Neuronal stem cell (in vitro differentiated cells): ENCODE data around the gene APBA3.
A peak's percentile ranks its signal among the peaks of the same experiment; 100 is the strongest.

Source experiments
- DNase-seq: peaks from one replicate; pipeline ENCODE4 v3.0.0-alpha.2; 2013; ENCODE audit warnings: low spot score
- H2AFZ ChIP-seq: one replicate; pipeline ENCODE4 v1.6.1; 2013; ENCODE audit warnings: mild to moderate bottlenecking, low read length, inconsistent platforms
- H2AK5ac ChIP-seq: 2 replicates; pipeline ENCODE4 v1.6.1; 2013; ENCODE audit warnings: low read depth, mild to moderate bottlenecking, inconsistent platforms, low read length, moderate library complexity, mixed read lengths
- H2BK120ac ChIP-seq: 2 replicates; pipeline ENCODE4 v1.6.1; 2013; ENCODE audit warnings: low read depth, mild to moderate bottlenecking, inconsistent platforms, low read length, moderate library complexity, mixed read lengths
- H2BK12ac ChIP-seq: one replicate; pipeline ENCODE4 v1.6.1; 2013; ENCODE audit warnings: low read length, inconsistent platforms
- H2BK15ac ChIP-seq: 2 replicates; pipeline ENCODE4 v1.6.1; 2013; ENCODE audit warnings: mild to moderate bottlenecking, low read length, inconsistent platforms, mixed read lengths
- H2BK5ac ChIP-seq: one replicate; pipeline ENCODE4 v1.6.1; 2013; ENCODE audit warnings: inconsistent platforms, mild to moderate bottlenecking, low read length, moderate library complexity
- H3K14ac ChIP-seq: one replicate; pipeline ENCODE4 v1.6.1; 2013; ENCODE audit warnings: low read length, inconsistent platforms
- H3K18ac ChIP-seq: 2 replicates; pipeline ENCODE4 v1.6.1; 2013; ENCODE audit warnings: low read length, inconsistent platforms
- H3K23ac ChIP-seq: 2 replicates; pipeline ENCODE4 v1.6.1; 2013; ENCODE audit warnings: low read depth, mild to moderate bottlenecking, mixed read lengths, low read length, inconsistent platforms; ENCODE audit not compliant: poor library complexity
- H3K27ac ChIP-seq: replicated peaks from 3 replicates; pipeline ENCODE4 v1.5.1; 2013; ENCODE audit warnings: low read length, inconsistent platforms
- H3K27me3 ChIP-seq, 3 experiments: 2 replicates each; pipeline ENCODE4 v1.6.1; 2013; ENCODE audit warnings: low read length in 3 of 3, mild to moderate bottlenecking in 2 of 3, inconsistent platforms in 1 of 3, low read depth in 1 of 3, mixed read lengths in 1 of 3, moderate library complexity in 1 of 3; ENCODE audit not compliant: control insufficient read depth in 3 of 3, insufficient read depth in 3 of 3
- H3K36me3 ChIP-seq, 2 donors: replicated peaks in 1 of 2; 2 replicates each; pipeline ENCODE4 v1.6.1; 2013; ENCODE audit warnings: low read length in 2 of 2; ENCODE audit not compliant: control insufficient read depth in 2 of 2, insufficient read depth in 2 of 2
- H3K4ac ChIP-seq: 2 replicates; pipeline ENCODE4 v1.6.1; 2013; ENCODE audit warnings: inconsistent platforms, mild to moderate bottlenecking, low read length, moderate library complexity
- H3K4me1 ChIP-seq, 2 donors: 1 replicate in 1 of 2; 2 replicates in 1 of 2; pipeline ENCODE4 v1.6.1; 2013; ENCODE audit warnings: low read length in 2 of 2, low read depth in 1 of 2; ENCODE audit not compliant: control insufficient read depth in 2 of 2, insufficient read depth in 1 of 2
- H3K4me2 ChIP-seq: one replicate; pipeline ENCODE4 v1.6.1; 2013; ENCODE audit warnings: mild to moderate bottlenecking, low read length, inconsistent platforms; ENCODE audit not compliant: insufficient read depth, poor library complexity, severe bottlenecking
- H3K4me3 ChIP-seq, 2 donors: 2 replicates each; pipeline ENCODE4 v1.5.1; 2013; ENCODE audit warnings: low read length in 2 of 2, mild to moderate bottlenecking in 2 of 2, inconsistent platforms in 1 of 2, moderate library complexity in 1 of 2
- H3K79me1 ChIP-seq: one replicate; pipeline ENCODE4 v1.6.1; 2013; ENCODE audit warnings: low read depth, mild to moderate bottlenecking, inconsistent platforms, low read length, moderate library complexity
- H3K9ac ChIP-seq: one replicate; pipeline ENCODE4 v1.6.1; 2013; ENCODE audit warnings: mild to moderate bottlenecking, low read depth, low read length, inconsistent platforms; ENCODE audit not compliant: poor library complexity
- H3K9me3 ChIP-seq, 2 donors: replicated peaks in 1 of 2; 2 replicates each; pipeline versions ENCODE3 to v1.6.1; 2013; ENCODE audit warnings: low read length in 2 of 2, mild to moderate bottlenecking in 2 of 2, inconsistent platforms in 1 of 2, low read depth in 1 of 2, mixed read lengths in 1 of 2, moderate library complexity in 1 of 2; ENCODE audit not compliant: control insufficient read depth in 2 of 2, insufficient read depth in 1 of 2
- H4K8ac ChIP-seq: one replicate; pipeline ENCODE4 v1.6.1; 2013; ENCODE audit warnings: low read depth, mild to moderate bottlenecking, inconsistent platforms, low read length, moderate library complexity
- H4K91ac ChIP-seq: one replicate; pipeline ENCODE4 v1.6.1; 2013; ENCODE audit warnings: low read length, low read depth, mild to moderate bottlenecking, inconsistent platforms; ENCODE audit not compliant: poor library complexity
- WGBS, 2 donors: extraction: QIAGEN DNeasy Blood & Tissue Kit; methylation state at CpG; one replicate each; pipeline ENCODE4 v1.1.7; 2013; ENCODE audit warnings: missing lambda C conversion rate in 2 of 2, mixed read lengths in 1 of 2; ENCODE audit not compliant: insufficient read length in 2 of 2, insufficient replicate concordance in 1 of 2; ENCODE audit errors: extremely low coverage in 2 of 2; 5-methylcytosine and 5-hydroxymethylcytosine counted together

APBA3 gene

GRCh38 chr19:3792114-3792513, 30.6 kb upstream of the APBA3 start:
- H2BK15ac ChIP-seq = no peak overlapping the region
- no peaks in the 10 kb centered on the region for H3K4me1 ChIP-seq
- no CpG with 5 or more reads among the region's 3 CpGs for WGBS, 2 donors
- H3K23ac ChIP-seq = no peak overlapping the region
- no peak for DNase-seq
- no peak overlapping the region for H4K91ac ChIP-seq
- no peak overlapping the region for H2AK5ac ChIP-seq
- no peaks in the 10 kb centered on the region for H3K36me3 ChIP-seq
- no peak overlapping the region for H2BK120ac ChIP-seq
- no peak overlapping the region for H3K4me3 ChIP-seq
- H3K18ac ChIP-seq = no peak overlapping the region
- no peak overlapping the region for H2BK5ac ChIP-seq
- H2AFZ ChIP-seq = no peak overlapping the region
- H3K4me2 ChIP-seq = no peak overlapping the region
- H2BK12ac ChIP-seq = no peak overlapping the region
- no peak overlapping the region for H3K4ac ChIP-seq
- no peak overlapping the region for H3K14ac ChIP-seq
- no peaks in the 10 kb centered on the region for H3K79me1 ChIP-seq
- no peak overlapping the region for H4K8ac ChIP-seq
- H3K27me3 ChIP-seq = peaks cover 0 to 23% (median 0%) of the 10 kb centered on the region in 3 experiments
- no peak overlapping the region for H3K9ac ChIP-seq
- no peak overlapping the region for H3K27ac ChIP-seq
- H3K9me3 ChIP-seq = peaks cover 2 to 8% of the 10 kb centered on the region in 2 donors

GRCh38 chr19:3790941-3791340, 29.4 kb upstream of the APBA3 start:
- Histone ChIP-seq H3K23ac (no peak overlapping the region), H3K4me2 (no peak overlapping the region), H3K27ac (no peak overlapping the region), H3K4ac (no peak overlapping the region), H2BK12ac (no peak overlapping the region), H3K18ac (no peak overlapping the region), H3K36me3 (no peaks in the 10 kb centered on the region), H4K8ac (no peak overlapping the region), H2BK15ac (no peak overlapping the region), H3K4me1 (no peaks in the 10 kb centered on the region), H4K91ac (no peak overlapping the region), H2BK5ac (no peak overlapping the region), H3K9me3 (peaks cover 2 to 5% of the 10 kb centered on the region in 2 donors), H3K27me3 (peaks cover 2 to 33% (median 9%) of the 10 kb centered on the region in 3 experiments), H3K4me3 (no peak overlapping the region), H2BK120ac (no peak overlapping the region), H3K79me1 (no peaks in the 10 kb centered on the region), H3K14ac (no peak overlapping the region), H2AK5ac (peak overlapping the region; percentile 15), H3K9ac (no peak overlapping the region), H2AFZ (no peak overlapping the region)
- no peak for DNase-seq
- WGBS, 2 donors = no CpG with 5 or more reads among the region's 7 CpGs

DNA sequence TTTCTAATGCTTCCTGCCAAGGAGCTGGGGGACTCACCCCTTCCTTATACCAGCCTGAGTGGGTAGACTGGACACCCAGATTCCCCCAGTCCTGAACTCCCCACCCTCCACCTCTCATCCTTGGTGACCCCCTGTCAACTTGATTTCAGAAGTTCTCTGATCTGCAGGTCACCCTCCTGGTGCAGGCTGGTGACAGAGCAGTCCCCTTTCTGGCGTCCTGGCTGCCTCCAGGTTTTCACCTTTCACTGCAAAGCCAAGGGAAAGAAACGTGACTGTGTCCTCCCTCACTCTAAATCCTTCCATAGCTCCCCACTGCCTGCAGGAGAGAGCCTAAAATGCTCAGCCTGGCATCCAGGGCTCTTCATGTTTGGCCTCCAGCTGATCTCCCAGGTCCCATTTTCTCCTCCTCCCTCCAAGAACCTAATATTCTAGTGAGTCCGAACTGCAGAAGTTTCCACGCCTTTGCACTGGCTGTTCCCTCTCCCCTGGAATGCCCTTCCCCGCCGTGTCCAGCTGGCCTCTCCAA, 28.8 kb upstream of the APBA3 start:
- Histone ChIP-seq H3K14ac (no peak overlapping the region), H3K4me3 (no peak overlapping the region)
- WGBS, 2 donors = no CpG with 5 or more reads among the region's 6 CpGs

GRCh38 chr19:3788996-3789778, 27.7 kb upstream of the APBA3 start:
- H3K79me1 ChIP-seq = no peaks in the 10 kb centered on the region
- peaks cover 2 to 6% of the 10 kb centered on the region in 2 donors for H3K4me1 ChIP-seq
- H2BK15ac ChIP-seq = no peak overlapping the region
- no peaks in the 10 kb centered on the region for H3K36me3 ChIP-seq
- no peak overlapping the region for H3K4me2 ChIP-seq
- H3K23ac ChIP-seq = no peak overlapping the region
- H3K4ac ChIP-seq = no peak overlapping the region
- no peak overlapping the region for H3K18ac ChIP-seq
- no CpG with 5 or more reads among the region's 16 CpGs for WGBS, 2 donors
- H3K4me3 ChIP-seq = no peak overlapping the region
- no peak overlapping the region for H4K8ac ChIP-seq
- H2BK12ac ChIP-seq = no peak overlapping the region
- H2BK5ac ChIP-seq = no peak overlapping the region
- H2AFZ ChIP-seq = no peak overlapping the region
- H3K27me3 ChIP-seq = peaks cover 8 to 50% (median 26%) of the 10 kb centered on the region in 3 experiments
- no peak overlapping the region for H3K14ac ChIP-seq
- no peak overlapping the region for H4K91ac ChIP-seq
- no peak overlapping the region for H3K27ac ChIP-seq
- no peak overlapping the region for H2AK5ac ChIP-seq
- H2BK120ac ChIP-seq = no peak overlapping the region
- DNase-seq = no peak
- H3K9me3 ChIP-seq = peaks cover 2 to 5% of the 10 kb centered on the region in 2 donors
- H3K9ac ChIP-seq = no peak overlapping the region

More for the DNA sequence above, 28.8 kb upstream of the APBA3 start:
- H3K23ac ChIP-seq = no peak overlapping the region
- H3K9me3 ChIP-seq = peaks cover 2 to 5% of the 10 kb centered on the region in 2 donors
- peaks cover 2 to 6% of the 10 kb centered on the region in 2 donors for H3K4me1 ChIP-seq
- no peak overlapping the region for H2AFZ ChIP-seq
- peak overlapping the region; percentile 15 for H2AK5ac ChIP-seq
- no peak overlapping the region for H3K27ac ChIP-seq
- no peak overlapping the region for H3K9ac ChIP-seq
- no peak for DNase-seq
- H4K91ac ChIP-seq = no peak overlapping the region
- H2BK120ac ChIP-seq = no peak overlapping the region
- H3K27me3 ChIP-seq = peaks cover 8 to 40% (median 15%) of the 10 kb centered on the region in 3 experiments
- H3K4ac ChIP-seq = no peak overlapping the region
- H2BK15ac ChIP-seq = peak overlapping the region; percentile 46
- no peak overlapping the region for H2BK5ac ChIP-seq
- H3K4me2 ChIP-seq = no peak overlapping the region
- no peak overlapping the region for H3K18ac ChIP-seq
- H2BK12ac ChIP-seq = no peak overlapping the region
- H3K36me3 ChIP-seq = no peaks in the 10 kb centered on the region
- no peak overlapping the region for H4K8ac ChIP-seq
- no peaks in the 10 kb centered on the region for H3K79me1 ChIP-seq
